ENCODE measurements around the gene KAZN.

KAZN gene

GRCh38 chr1:14881775-14882672, 283.5 kb downstream of the KAZN start:
- no peaks in the 10 kb centered on the region for H3K9me2 ChIP-seq (replicated peaks; ENCODE audit: insufficient read depth, low read length)
- peak overlapping the region; percentile 68 for H3K27ac ChIP-seq (ENCODE audit: low read length)
- H3K4me1 ChIP-seq (ENCODE audit: low read length) = peaks cover 27% of the 10 kb centered on the region
- no peaks in the 10 kb centered on the region for H3K9me3 ChIP-seq (replicated peaks; ENCODE audit: insufficient read depth, low read length)
- peaks cover 8% of the 10 kb centered on the region for H3F3A ChIP-seq (ENCODE audit: insufficient read depth, low read length)
- H2AFZ ChIP-seq (ENCODE audit: low read length) = peak overlapping the region; percentile 50
- H3K27me3 ChIP-seq (replicated peaks; ENCODE audit: insufficient read depth, low read length) = no peaks in the 10 kb centered on the region
- no peaks in the 10 kb centered on the region for H4K20me1 ChIP-seq (ENCODE audit: insufficient read depth, low read length)
- peak; percentile 84 for DNase-seq
- H3K9ac ChIP-seq (ENCODE audit: low read length) = peak overlapping the region; percentile 46
- H3K4me3 ChIP-seq (ENCODE audit: low read length) = no peak overlapping the region; the same call in 1 of the 2 replicates
- TF ChIP-seq EZH2phosphoT487 (IDR thresholded peaks at IDR 0.05; ENCODE audit: low read length) (no peak), EZH2 (optimal IDR thresholded peaks at IDR 0.05; ENCODE audit: low read depth, low read length) (no peak)
- TF ChIP-seq, protein P1, sequence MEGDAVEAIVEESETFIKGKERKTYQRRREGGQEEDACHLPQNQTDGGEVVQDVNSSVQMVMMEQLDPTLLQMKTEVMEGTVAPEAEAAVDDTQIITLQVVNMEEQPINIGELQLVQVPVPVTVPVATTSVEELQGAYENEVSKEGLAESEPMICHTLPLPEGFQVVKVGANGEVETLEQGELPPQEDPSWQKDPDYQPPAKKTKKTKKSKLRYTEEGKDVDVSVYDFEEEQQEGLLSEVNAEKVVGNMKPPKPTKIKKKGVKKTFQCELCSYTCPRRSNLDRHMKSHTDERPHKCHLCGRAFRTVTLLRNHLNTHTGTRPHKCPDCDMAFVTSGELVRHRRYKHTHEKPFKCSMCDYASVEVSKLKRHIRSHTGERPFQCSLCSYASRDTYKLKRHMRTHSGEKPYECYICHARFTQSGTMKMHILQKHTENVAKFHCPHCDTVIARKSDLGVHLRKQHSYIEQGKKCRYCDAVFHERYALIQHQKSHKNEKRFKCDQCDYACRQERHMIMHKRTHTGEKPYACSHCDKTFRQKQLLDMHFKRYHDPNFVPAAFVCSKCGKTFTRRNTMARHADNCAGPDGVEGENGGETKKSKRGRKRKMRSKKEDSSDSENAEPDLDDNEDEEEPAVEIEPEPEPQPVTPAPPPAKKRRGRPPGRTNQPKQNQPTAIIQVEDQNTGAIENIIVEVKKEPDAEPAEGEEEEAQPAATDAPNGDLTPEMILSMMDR (IDR thresholded peaks at IDR 0.05; ENCODE audit: low read length) = no peak
- no peaks in the 10 kb centered on the region for H3K79me2 ChIP-seq (ENCODE audit: low read length)
- H3K36me3 ChIP-seq (replicated peaks; ENCODE audit: insufficient read depth, low read length) = no peaks in the 10 kb centered on the region
- H3K4me2 ChIP-seq (ENCODE audit: low read depth, low read length) = peak overlapping the region; percentile 60

- Histone ChIP-seq H3K9me3 (replicated peaks; ENCODE audit: insufficient read depth, low read length) (no peaks in the 10 kb centered on the region), H3K79me2 (ENCODE audit: low read length) (no peaks in the 10 kb centered on the region), H3K4me2 (ENCODE audit: low read depth, low read length) (no peak overlapping the region), H3K27me3 (replicated peaks; ENCODE audit: insufficient read depth, low read length) (no peaks in the 10 kb centered on the region), H3K9ac (ENCODE audit: low read length) (no peak overlapping the region), H3K27ac (ENCODE audit: low read length) (no peak overlapping the region), H3K9me2 (replicated peaks; ENCODE audit: insufficient read depth, low read length) (no peaks in the 10 kb centered on the region), H3K4me3 (ENCODE audit: low read length) (no peak overlapping the region), H3K4me1 (ENCODE audit: low read length) (peaks cover 17% of the 10 kb centered on the region), H4K20me1 (ENCODE audit: insufficient read depth, low read length) (no peaks in the 10 kb centered on the region), H3K36me3 (replicated peaks; ENCODE audit: insufficient read depth, low read length) (no peaks in the 10 kb centered on the region), H2AFZ (ENCODE audit: low read length) (no peak overlapping the region), H3F3A (ENCODE audit: insufficient read depth, low read length) (0 out of 2 replicates have a peak, but pooled peaks cover 4% of the 10 kb centered on the region)
- DNase-seq = no peak
- TF ChIP-seq EZH2 (optimal IDR thresholded peaks at IDR 0.05; ENCODE audit: low read depth, low read length) = no peak
- TF ChIP-seq, protein P1 (IDR thresholded peaks at IDR 0.05; ENCODE audit: low read length) = no peak
- no peak for TF ChIP-seq EZH2phosphoT487 (IDR thresholded peaks at IDR 0.05; ENCODE audit: low read length)
Measured at GRCh38 chr1:14884614-14885175, 286.2 kb downstream of the KAZN start.

- Histone ChIP-seq H3K4me2 (ENCODE audit: low read depth, low read length) (no peak overlapping the region), H3K9me2 (replicated peaks; ENCODE audit: insufficient read depth, low read length) (no peaks in the 10 kb centered on the region), H3K27ac (ENCODE audit: low read length) (no peak overlapping the region), H3K79me2 (ENCODE audit: low read length) (no peaks in the 10 kb centered on the region), H3K36me3 (replicated peaks; ENCODE audit: insufficient read depth, low read length) (no peaks in the 10 kb centered on the region), H3K4me1 (ENCODE audit: low read length) (peaks cover 7% of the 10 kb centered on the region), H3K4me3 (ENCODE audit: low read length) (no peak overlapping the region), H2AFZ (ENCODE audit: low read length) (no peak overlapping the region), H3K9ac (ENCODE audit: low read length) (no peak overlapping the region), H3K9me3 (replicated peaks; ENCODE audit: insufficient read depth, low read length) (no peaks in the 10 kb centered on the region), H3K27me3 (replicated peaks; ENCODE audit: insufficient read depth, low read length) (no peaks in the 10 kb centered on the region), H3F3A (ENCODE audit: insufficient read depth, low read length) (0 out of 2 replicates have a peak, but pooled peaks cover 3% of the 10 kb centered on the region), H4K20me1 (ENCODE audit: insufficient read depth, low read length) (no peaks in the 10 kb centered on the region)
- DNase-seq = no peak
- TF ChIP-seq EZH2 (optimal IDR thresholded peaks at IDR 0.05; ENCODE audit: low read depth, low read length) (no peak), EZH2phosphoT487 (IDR thresholded peaks at IDR 0.05; ENCODE audit: low read length) (no peak)
- TF ChIP-seq, protein P1 (IDR thresholded peaks at IDR 0.05; ENCODE audit: low read length) = no peak
Measured at GRCh38 chr1:14887044-14887566, 288.6 kb downstream of the KAZN start.

All from MM.1S (cell line).